Neutrophil (primary cell): ENCODE measurements around the gene TRPM3.
"Not testable (repeated sequence)": the region's sequence is repeated elsewhere in the genome, so short reads cannot be mapped to it uniquely, and the experiment has no call there.

ENCODE experiments used
- H3K27ac ChIP-seq: fragments of 200-600 bp; sonication (generic); 2 replicates; pipeline ENCODE4 v1.5.1; 2016; ENCODE audit warnings: mild to moderate bottlenecking, moderate library complexity
- H3K27me3 ChIP-seq: fragments of 200-600 bp; sonication (generic); 2 replicates; pipeline ENCODE4 v1.6.0; 2016; ENCODE audit warnings: mild to moderate bottlenecking
- H3K36me3 ChIP-seq: fragments of 200-600 bp; sonication (generic); 2 replicates; pipeline ENCODE4 v1.5.1; 2017
- H3K4me1 ChIP-seq, 2 experiments: fragments of 200-600 bp in 1 of 2; sonication (generic) in 1 of 2; 1 replicate in 1 of 2; 2 replicates in 1 of 2; pipeline versions ENCODE4 v1.5.1 to v1.6.1; 2013 to 2016; ENCODE audit warnings: low read depth in 1 of 2, low read length in 1 of 2, mild to moderate bottlenecking in 1 of 2, moderate library complexity in 1 of 2; ENCODE audit not compliant: control insufficient read depth in 1 of 2, insufficient read depth in 1 of 2
- H3K4me3 ChIP-seq, 2 experiments: fragments of 200-600 bp in 1 of 2; sonication (generic) in 1 of 2; 1 replicate in 1 of 2; 2 replicates in 1 of 2; pipeline ENCODE4 v1.5.1; 2013 to 2016; ENCODE audit warnings: low read depth in 1 of 2, low read length in 1 of 2, mild to moderate bottlenecking in 1 of 2, moderate library complexity in 1 of 2
- H3K9me3 ChIP-seq: fragments of 200-600 bp; sonication (generic); 2 replicates; pipeline ENCODE4 v1.5.1; 2016
- TF ChIP-seq, protein P1 (sequence below): fragments of 200-600 bp; sonication (generic); IDR thresholded peaks from 2 replicates; pipeline ENCODE4 v1.5.1; 2016; ENCODE audit warnings: antibody characterized with exemption

TRPM3 gene

GRCh38 chr9:70753311-70753710 is 368.1 kb downstream of the TRPM3 start:
- H3K27ac ChIP-seq = no peak overlapping the region
- TF ChIP-seq, protein P1, sequence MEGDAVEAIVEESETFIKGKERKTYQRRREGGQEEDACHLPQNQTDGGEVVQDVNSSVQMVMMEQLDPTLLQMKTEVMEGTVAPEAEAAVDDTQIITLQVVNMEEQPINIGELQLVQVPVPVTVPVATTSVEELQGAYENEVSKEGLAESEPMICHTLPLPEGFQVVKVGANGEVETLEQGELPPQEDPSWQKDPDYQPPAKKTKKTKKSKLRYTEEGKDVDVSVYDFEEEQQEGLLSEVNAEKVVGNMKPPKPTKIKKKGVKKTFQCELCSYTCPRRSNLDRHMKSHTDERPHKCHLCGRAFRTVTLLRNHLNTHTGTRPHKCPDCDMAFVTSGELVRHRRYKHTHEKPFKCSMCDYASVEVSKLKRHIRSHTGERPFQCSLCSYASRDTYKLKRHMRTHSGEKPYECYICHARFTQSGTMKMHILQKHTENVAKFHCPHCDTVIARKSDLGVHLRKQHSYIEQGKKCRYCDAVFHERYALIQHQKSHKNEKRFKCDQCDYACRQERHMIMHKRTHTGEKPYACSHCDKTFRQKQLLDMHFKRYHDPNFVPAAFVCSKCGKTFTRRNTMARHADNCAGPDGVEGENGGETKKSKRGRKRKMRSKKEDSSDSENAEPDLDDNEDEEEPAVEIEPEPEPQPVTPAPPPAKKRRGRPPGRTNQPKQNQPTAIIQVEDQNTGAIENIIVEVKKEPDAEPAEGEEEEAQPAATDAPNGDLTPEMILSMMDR = no peak
- H3K27me3 ChIP-seq = no peaks in the 10 kb centered on the region
- H3K9me3 ChIP-seq = no peaks in the 10 kb centered on the region
- no peak overlapping the region for H3K4me3 ChIP-seq
- H3K4me1 ChIP-seq = no peaks in the 10 kb centered on the region
- H3K36me3 ChIP-seq = no peaks in the 10 kb centered on the region

- H3K27ac ChIP-seq = no peak overlapping the region
- no peaks in the 10 kb centered on the region for H3K4me1 ChIP-seq
- no peaks in the 10 kb centered on the region for H3K9me3 ChIP-seq
- H3K4me3 ChIP-seq = no peak overlapping the region
- no peaks in the 10 kb centered on the region for H3K36me3 ChIP-seq
- no peaks in the 10 kb centered on the region for H3K27me3 ChIP-seq
- TF ChIP-seq, protein P1 = no peak
Observed at GRCh38 chr9:70749066-70749465, 372.4 kb downstream of the TRPM3 start.

DNA sequence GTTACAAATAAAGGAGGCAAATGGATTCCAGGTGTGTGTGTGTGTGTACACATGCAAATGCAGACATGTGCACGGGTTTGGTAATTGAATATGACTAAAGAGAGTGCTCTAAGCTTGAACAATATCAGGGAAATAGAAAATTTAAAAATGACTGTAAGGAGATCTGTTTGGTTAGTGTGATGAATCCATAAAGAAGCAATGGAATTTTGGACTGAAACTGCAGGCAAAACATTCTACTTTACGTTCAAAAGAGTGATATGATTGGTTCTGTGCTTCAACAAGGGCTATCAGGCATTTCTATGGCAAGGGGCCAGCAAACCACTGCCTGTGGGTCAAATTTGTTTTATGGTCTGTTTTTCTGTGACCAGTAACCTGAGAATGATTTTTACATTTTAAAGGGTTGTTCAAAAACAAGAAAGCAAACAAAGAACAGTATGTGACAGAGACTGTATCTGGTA is 374.1 kb downstream of the TRPM3 start:
- Histone ChIP-seq H3K4me1 (no peaks in the 10 kb centered on the region), H3K9me3 (no peaks in the 10 kb centered on the region), H3K27ac (no peak overlapping the region), H3K4me3 (no peak overlapping the region), H3K36me3 (no peaks in the 10 kb centered on the region), H3K27me3 (no peaks in the 10 kb centered on the region)
- TF ChIP-seq, protein P1 = no peak

DNA sequence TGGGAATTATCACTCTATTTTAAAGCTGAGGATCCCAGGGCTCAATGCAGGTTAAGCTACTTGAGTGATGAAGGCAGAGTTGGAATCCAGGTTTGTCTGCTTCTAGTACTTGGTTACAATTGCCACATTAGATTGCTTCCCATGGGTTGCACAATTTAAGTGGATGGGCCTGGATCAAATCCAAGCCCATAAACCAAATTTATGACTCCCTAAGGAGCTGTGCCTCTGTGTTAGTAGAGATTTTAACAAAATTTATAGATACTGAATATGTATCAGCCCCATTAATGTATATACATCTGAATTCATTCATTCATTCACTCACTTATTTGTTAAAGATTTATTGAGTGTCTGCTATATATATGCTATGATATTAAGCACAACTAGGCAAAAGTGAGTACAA is 374.7 kb downstream of the TRPM3 start:
- no peaks in the 10 kb centered on the region for H3K4me1 ChIP-seq
- no peak overlapping the region for H3K27ac ChIP-seq
- no peaks in the 10 kb centered on the region for H3K9me3 ChIP-seq
- TF ChIP-seq, protein P1 = no peak
- H3K36me3 ChIP-seq = no peaks in the 10 kb centered on the region
- H3K27me3 ChIP-seq = no peaks in the 10 kb centered on the region
- no peak overlapping the region for H3K4me3 ChIP-seq

DNA sequence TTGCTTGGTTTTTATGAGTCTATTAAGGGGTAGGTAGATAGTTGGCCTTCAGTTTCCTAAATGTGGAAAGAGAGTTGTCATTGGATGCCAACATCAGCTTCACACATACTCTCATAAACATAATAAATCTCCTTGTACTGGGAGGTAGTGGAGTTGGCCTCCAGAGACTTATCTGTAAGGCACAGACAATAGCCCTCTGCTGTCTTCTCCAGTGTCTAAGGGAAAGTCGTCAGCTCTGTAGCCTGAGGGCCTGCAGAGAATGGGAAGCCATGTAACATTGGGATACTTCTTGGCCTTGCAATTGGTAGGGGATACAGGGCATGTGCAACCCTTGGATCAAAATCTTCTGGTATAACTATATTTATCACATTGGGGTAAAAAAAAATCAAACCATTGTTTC is 375.1 kb downstream of the TRPM3 start:
- Histone ChIP-seq H3K27ac (no peak overlapping the region), H3K27me3 (no peaks in the 10 kb centered on the region)
- TF ChIP-seq, protein P1 = no peak

DNA sequence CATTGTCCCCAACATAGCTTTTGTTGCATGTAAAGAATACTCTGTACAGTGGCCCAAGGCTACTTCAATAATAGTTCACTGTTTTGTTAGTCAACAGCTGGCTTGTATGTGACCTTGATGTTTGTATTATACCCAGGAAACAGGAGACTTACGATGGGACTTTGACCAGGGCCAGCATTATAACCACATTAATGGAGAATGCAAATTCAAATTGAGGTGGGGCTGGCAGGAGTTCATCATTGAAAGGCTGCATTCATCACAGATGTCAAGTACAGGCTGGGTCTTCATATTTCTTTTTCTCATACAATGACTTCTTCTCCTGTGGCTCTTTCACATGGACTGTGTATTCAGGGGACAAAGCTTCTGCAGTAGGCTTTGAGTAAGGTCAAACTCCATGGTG is 396.6 kb downstream of the TRPM3 start:
- H3K27me3 ChIP-seq, H3K4me3 ChIP-seq, H3K4me1 ChIP-seq, H3K9me3 ChIP-seq, H3K36me3 ChIP-seq, H3K27ac ChIP-seq: not testable (repeated sequence)

More for the DNA sequence above, 375.1 kb downstream of the TRPM3 start:
- H3K9me3 ChIP-seq = no peaks in the 10 kb centered on the region
- no peak overlapping the region for H3K4me3 ChIP-seq
- no peaks in the 10 kb centered on the region for H3K4me1 ChIP-seq
- H3K36me3 ChIP-seq = no peaks in the 10 kb centered on the region

- not testable (repeated sequence) for H3K36me3 ChIP-seq, H3K4me1 ChIP-seq, H3K27me3 ChIP-seq, H3K4me3 ChIP-seq, H3K9me3 ChIP-seq, H3K27ac ChIP-seq
Observed at GRCh38 chr9:70724025-70724424, 397.4 kb downstream of the TRPM3 start.

- H3K4me3 ChIP-seq, H3K36me3 ChIP-seq, H3K4me1 ChIP-seq, H3K27me3 ChIP-seq, H3K27ac ChIP-seq, H3K9me3 ChIP-seq: not testable (repeated sequence)
Observed at GRCh38 chr9:70706797-70707196, 414.6 kb downstream of the TRPM3 start.
